ENCODE measurements around the gene OSBPL10.

OSBPL10 gene, protein sequence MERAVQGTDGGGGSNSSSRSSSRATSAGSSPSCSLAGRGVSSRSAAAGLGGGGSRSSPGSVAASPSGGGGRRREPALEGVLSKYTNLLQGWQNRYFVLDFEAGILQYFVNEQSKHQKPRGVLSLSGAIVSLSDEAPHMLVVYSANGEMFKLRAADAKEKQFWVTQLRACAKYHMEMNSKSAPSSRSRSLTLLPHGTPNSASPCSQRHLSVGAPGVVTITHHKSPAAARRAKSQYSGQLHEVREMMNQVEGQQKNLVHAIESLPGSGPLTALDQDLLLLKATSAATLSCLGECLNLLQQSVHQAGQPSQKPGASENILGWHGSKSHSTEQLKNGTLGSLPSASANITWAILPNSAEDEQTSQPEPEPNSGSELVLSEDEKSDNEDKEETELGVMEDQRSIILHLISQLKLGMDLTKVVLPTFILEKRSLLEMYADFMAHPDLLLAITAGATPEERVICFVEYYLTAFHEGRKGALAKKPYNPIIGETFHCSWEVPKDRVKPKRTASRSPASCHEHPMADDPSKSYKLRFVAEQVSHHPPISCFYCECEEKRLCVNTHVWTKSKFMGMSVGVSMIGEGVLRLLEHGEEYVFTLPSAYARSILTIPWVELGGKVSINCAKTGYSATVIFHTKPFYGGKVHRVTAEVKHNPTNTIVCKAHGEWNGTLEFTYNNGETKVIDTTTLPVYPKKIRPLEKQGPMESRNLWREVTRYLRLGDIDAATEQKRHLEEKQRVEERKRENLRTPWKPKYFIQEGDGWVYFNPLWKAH

DNA sequence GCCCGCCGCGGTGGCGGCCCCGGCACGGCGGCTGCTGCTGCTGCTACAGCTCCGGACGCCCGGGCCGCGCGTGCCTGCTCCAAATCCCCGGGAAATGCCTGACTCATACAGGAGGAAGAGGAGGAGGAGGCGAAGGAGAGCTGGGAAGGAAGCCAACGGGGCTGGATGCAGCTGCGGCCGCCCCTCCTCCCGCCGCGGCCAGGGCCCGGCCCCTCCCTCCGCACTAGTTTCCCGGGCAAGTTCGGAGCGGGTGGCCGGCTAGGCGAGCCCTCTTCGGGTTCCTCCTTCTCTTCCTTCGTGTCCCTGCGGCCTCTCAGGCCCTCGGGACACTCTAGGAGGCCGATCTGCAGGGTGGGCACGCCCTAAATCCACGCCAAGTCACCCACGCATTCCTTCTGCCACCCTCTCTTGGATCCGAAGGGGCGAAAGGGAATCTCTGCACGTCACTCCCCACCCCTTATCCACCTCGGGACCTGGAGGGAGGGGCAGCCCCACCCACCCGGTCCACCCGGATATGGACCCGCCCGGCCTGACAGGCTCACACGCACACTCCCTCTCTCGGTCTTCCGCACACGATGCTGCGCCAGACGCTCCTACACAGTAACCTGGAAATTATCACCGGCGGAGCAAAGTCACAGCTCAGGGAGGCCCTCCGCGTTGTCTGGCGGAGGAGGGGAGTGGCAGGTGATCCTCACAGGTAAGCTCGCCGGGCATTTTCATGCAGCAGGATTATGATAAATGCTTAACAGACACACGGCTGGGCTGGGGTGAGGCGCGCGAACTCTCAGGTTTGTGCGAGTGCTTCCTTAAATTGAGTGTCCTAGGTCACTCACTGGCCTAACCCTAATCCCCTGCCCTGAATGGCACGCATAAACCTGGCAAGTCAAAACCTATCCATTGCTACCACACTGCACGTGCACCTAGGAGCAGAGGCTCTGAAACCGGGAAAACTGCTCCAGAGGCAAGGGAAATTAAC is at the start of gene OSBPL10, which contains the start of gene ZNF860:
Gene OSBPL10, minus strand, starts transcription at position 57 of the 976 bp plus-strand sequence. CDS start 83 bp downstream, outside the sequence.
Gene ZNF860, plus strand, starts transcription at position 545 of the 976 bp plus-strand sequence. CDS start 7,330 bp downstream, outside the sequence.
- peak within 1 kb of the TSS; percentile 96 for H3K27ac ChIP-seq
- TF ChIP-seq ZFX (IDR thresholded peaks at IDR 0.05; ENCODE audit: borderline replicate concordance) = no peak
- TF ChIP-seq, protein P1, sequence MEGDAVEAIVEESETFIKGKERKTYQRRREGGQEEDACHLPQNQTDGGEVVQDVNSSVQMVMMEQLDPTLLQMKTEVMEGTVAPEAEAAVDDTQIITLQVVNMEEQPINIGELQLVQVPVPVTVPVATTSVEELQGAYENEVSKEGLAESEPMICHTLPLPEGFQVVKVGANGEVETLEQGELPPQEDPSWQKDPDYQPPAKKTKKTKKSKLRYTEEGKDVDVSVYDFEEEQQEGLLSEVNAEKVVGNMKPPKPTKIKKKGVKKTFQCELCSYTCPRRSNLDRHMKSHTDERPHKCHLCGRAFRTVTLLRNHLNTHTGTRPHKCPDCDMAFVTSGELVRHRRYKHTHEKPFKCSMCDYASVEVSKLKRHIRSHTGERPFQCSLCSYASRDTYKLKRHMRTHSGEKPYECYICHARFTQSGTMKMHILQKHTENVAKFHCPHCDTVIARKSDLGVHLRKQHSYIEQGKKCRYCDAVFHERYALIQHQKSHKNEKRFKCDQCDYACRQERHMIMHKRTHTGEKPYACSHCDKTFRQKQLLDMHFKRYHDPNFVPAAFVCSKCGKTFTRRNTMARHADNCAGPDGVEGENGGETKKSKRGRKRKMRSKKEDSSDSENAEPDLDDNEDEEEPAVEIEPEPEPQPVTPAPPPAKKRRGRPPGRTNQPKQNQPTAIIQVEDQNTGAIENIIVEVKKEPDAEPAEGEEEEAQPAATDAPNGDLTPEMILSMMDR (IDR thresholded peaks at IDR 0.05) = no peak

DNA sequence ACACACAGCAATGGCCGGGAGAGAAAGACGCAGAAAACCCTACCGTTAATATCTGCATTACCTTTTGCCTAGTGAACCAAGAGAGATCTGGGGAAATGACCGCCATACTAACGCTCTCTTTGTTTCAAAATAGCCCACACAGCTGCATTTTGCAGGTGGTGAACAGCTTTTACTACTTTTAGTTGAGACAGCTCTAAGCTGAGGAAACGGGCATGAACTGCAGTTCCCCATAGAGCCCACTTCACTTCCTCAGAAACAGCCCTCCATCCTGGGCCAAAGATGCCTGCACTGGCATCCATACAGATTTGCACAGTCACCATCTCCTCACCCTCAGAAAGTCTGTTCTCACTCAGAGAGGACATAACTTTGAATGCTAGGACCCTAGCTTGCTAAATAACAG is 45.5 kb upstream of the OSBPL10 start:
- no peak overlapping the region for H3K27ac ChIP-seq
- TF ChIP-seq, protein P1 (IDR thresholded peaks at IDR 0.05) = no peak
- no peak for TF ChIP-seq ZFX (IDR thresholded peaks at IDR 0.05; ENCODE audit: borderline replicate concordance)

DNA sequence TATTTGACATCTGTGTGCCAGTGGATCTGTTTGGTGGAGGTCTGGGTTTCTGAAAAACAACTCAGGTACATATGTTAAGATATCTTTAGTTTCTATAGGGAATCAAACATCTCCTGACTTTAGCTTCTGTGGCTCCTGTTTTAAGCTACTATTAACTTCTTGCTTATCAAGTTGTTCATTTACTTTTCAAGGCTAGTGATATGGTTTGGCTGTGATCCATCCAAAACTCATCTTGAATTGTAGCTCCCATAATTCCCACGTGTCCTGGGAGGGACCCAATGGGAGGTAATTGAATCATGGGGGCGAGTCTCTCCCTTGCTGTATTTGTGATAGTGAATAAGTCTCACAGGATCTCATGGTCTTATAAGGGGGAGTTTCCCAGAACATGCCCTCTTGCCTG is 41.9 kb upstream of the OSBPL10 start:
- H3K27ac ChIP-seq = no peak overlapping the region
- TF ChIP-seq, protein P1 (IDR thresholded peaks at IDR 0.05) = no peak
- no peak for TF ChIP-seq ZFX (IDR thresholded peaks at IDR 0.05; ENCODE audit: borderline replicate concordance)

DNA sequence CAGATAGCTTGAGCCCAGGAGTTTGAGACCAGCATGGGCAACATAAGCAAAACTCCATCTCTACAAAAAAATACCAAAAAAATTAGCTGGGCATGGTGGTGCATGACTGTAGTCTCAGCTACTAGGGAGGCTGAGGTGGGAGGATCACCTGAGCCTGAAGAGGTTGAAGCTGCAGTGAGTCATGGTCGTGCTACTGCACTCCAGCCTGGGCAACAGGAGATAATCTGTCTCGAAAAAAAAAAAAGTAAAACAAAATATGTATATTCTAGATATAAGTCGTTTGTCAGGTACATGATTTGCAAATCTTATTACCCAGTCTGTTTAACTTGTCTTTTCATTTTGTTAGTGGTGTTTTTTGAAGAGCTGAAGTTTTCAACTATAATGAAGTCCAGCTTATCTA is 40.7 kb upstream of the OSBPL10 start:
- no peak overlapping the region for H3K27ac ChIP-seq
- TF ChIP-seq, protein P1 (IDR thresholded peaks at IDR 0.05) = no peak
- no peak for TF ChIP-seq ZFX (IDR thresholded peaks at IDR 0.05; ENCODE audit: borderline replicate concordance)

DNA sequence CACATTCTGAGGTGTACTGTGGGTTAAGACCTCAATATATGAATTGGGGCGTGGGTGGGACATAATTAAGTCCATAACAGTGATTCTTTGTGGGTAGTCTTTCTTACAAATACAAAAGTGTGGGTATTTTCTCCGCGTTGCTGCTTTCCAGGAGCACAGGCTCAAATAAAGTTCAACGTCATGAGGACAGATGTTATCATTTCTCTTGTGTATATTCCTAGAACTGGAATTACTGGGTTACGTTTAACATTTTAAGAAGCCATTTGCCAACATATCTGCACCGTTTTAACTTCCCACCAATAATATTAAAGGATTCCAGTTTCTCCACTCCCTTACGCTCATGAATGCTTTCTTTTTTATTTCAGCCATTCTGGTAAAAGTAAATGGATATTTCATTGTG is 40.1 kb upstream of the OSBPL10 start:
- no peak overlapping the region for H3K27ac ChIP-seq
- TF ChIP-seq, protein P1 (IDR thresholded peaks at IDR 0.05) = no peak
- no peak for TF ChIP-seq ZFX (IDR thresholded peaks at IDR 0.05; ENCODE audit: borderline replicate concordance)

DNA sequence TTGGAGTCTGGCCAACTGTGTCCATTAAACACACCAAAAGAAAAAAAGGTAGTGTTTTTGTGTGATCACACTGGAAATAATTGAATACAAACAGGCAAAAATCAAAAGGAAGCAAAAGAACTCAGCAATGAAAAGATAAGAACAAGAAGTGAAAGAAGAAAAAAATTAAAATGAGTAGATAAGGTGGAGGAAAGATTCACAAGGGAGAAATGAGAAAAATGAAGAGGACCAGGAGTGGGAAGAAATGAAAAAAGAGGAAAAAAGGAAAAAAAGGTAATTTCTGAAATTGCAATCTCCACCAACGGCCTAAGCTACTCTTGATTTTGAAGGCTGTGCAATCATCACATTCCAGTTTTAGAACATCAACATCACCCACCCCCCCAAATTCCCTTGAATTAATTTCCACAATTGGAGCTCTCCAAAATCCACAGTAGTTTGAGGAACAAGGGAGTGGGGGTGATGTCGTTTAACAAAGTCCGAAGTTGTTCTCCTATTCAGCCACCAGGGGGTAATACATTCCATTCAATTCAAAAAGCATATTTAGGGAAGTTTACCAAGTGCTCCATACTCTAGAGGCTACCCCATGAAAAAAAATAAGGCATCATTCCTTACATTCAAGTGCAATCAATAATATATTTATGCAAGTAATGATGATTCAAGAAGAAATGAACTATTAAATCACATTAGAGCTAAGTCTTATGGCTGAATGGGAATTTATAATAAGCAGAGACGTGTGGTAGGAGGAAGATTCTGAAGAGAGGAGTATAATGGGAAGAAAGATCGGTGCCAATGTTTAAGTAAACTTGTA is 37.9 kb upstream of the OSBPL10 start:
- H3K27ac ChIP-seq = peak overlapping the region; percentile 50
- TF ChIP-seq, protein P1 (IDR thresholded peaks at IDR 0.05) = peak; percentile 80
- TF ChIP-seq ZFX (IDR thresholded peaks at IDR 0.05; ENCODE audit: borderline replicate concordance) = no peak
